Activated CD4-positive, alpha-beta T cell treated with anti-CD3 and anti-CD28 coated beads, Interleukin-2, amount 50 U/mL, for 1 hour (primary cell): ENCODE results near the gene IFNW1.

Experiments
- DNase-seq: peaks from one replicate; pipeline ENCODE4 v3.0.0-alpha.2; 2020

IFNW1 gene

GRCh38 chr9:21104787-21105186 is 36.8 kb downstream of the IFNW1 start:
- no peak for DNase-seq

DNA sequence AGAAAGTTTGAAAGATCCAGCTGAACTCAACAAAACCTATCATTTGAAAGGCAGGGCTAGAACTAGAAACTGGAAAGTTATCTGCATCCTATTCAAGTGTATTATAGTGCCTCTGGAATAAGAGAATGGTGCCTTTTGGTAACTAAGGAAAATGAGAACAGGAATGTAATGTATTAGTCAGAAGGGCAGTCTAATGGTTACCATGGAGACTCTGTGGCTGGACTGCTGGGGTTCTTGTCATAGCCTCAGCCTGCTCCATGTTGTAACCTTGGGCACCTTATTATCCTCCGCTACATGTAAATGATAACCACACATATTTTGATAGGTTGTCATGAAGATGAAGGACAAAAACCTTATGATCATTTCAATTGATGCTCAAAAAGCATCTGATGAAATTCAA is 39.3 kb downstream of the IFNW1 start:
- no peak for DNase-seq

DNA sequence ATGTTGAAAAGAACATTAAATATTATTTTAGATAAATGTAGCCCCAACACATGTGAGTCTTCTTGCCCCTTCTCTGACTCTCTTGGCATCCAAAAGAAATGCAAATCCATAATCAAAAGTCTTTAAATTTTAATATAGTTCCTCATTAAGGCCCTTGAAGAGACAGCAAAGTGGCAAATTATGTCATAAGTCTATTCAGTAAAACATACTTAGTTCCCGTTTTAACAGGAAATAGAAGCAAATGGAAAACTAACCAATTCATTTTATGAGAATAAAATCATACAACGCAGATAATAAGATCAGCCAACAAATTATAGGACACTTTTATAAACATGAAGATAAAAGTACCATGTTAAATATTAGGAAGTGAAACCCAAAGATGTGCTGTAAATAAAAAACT is 43.8 kb downstream of the IFNW1 start:
- DNase-seq, result no peak

GRCh38 chr9:21096901-21097255 is 44.8 kb downstream of the IFNW1 start:
- DNase-seq, result no peak

DNA sequence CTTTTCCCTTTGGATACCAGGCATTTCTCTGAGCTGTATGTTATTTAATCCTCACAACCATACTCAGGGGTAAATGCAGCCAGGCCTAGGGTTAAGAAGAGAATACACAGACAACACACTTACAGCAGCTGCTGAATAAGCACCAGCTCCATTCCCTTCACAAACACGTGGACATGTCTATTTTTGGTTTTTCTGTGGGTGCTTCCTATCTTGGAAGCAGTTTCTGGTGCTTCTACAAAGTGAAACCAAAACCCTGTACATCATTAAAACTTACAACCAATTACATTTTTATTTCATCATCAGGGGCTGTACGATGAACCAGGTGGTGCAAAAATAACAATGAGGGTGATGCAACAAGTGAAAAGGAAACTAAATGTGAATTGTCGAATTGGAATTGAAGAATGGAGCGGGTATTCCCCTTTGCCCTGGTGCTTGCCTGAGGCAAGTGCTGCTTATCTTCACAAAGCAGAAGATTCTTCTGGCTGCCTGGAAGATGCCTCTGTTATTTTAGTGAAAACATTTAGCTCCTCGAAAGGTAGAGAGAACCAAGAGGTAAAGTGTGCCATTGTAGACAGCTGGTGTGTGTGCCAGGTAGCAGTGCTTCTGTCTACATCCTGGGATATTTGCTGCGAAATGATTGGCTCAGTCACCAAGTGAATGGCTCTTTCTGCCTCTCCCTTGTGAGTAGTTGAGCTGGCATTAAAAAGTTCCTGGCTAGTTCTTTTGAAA is 45.3 kb downstream of the IFNW1 start:
- peak; percentile 14 for DNase-seq

- DNase-seq, result no peak
These were observed 46.1 kb downstream of the IFNW1 start for GRCh38 chr9:21095561-21095960.
